HUDEP-2 (cell line): ENCODE results near the gene URI1.
"Not testable (repeated sequence)": the region's sequence is repeated elsewhere in the genome, so short reads cannot be mapped to it uniquely, and the experiment has no call there.

ENCODE experiments used
- DNase-seq, 76 experiments: peaks; one replicate each; lab custom pipeline; 2025; ENCODE audit not compliant: unreplicated experiment in 76 of 76; lab: John Stamatoyannopoulos, UW

The URI1 gene

GRCh38 chr19:29941828-29942403 lies at the start of gene URI1:
TSS of gene URI1 (plus strand) at chr19:29942239. CDS start at chr19:29942548, 309 bp downstream.
- peak in 74 of 76 experiments; percentile 49 to 97 (median 88) for DNase-seq

- peak in 62 of 76 experiments; percentile 18 to 82 (median 48) for DNase-seq
Observed at GRCh38 chr19:29893606-29894284, 48.3 kb upstream of the URI1 start.

GRCh38 chr19:29896802-29897201 lies 45.2 kb upstream of the URI1 start:
- DNase-seq = peak in 14 of 76 experiments; percentile 10 to 41 (median 18)

GRCh38 chr19:29897466-29897865 lies 44.6 kb upstream of the URI1 start:
- no peak for DNase-seq

- no peak for DNase-seq
Observed at GRCh38 chr19:29904017-29904416, 38.0 kb upstream of the URI1 start.

- DNase-seq = no peak
Observed at GRCh38 chr19:29908963-29909944, 32.8 kb upstream of the URI1 start.

GRCh38 chr19:29914933-29915332 lies 27.1 kb upstream of the URI1 start:
- DNase-seq = no peak

GRCh38 chr19:29915832-29916231 lies 26.2 kb upstream of the URI1 start:
- not testable (repeated sequence) for DNase-seq

- no peak for DNase-seq
Observed at GRCh38 chr19:29917911-29918310, 24.1 kb upstream of the URI1 start.

GRCh38 chr19:29918891-29919290 lies 23.1 kb upstream of the URI1 start:
- no peak for DNase-seq

GRCh38 chr19:29922972-29923371 lies 19.1 kb upstream of the URI1 start:
- no peak for DNase-seq

- DNase-seq = peak in 1 of 76 experiments; percentile 12
Observed at GRCh38 chr19:29923653-29924052, 18.4 kb upstream of the URI1 start.

GRCh38 chr19:29926031-29926430 lies 16.0 kb upstream of the URI1 start:
- no peak for DNase-seq

- no peak for DNase-seq
Observed at GRCh38 chr19:29926801-29927200, 15.2 kb upstream of the URI1 start.

- DNase-seq = no peak
Observed at GRCh38 chr19:29927944-29928625, 14.0 kb upstream of the URI1 start.

- DNase-seq = no peak
Observed at GRCh38 chr19:29928831-29929230, 13.2 kb upstream of the URI1 start.

- DNase-seq = no peak
Observed at GRCh38 chr19:29934257-29934656, 7.8 kb upstream of the URI1 start.

- no peak for DNase-seq
Observed at GRCh38 chr19:29934781-29935180, 7.3 kb upstream of the URI1 start.

- no peak for DNase-seq
Observed at GRCh38 chr19:29936409-29936808, 5.6 kb upstream of the URI1 start.

GRCh38 chr19:29939628-29940027 lies 2.4 kb upstream of the URI1 start:
- DNase-seq = no peak
